Nephron progenitor cell (in vitro differentiated cells): Measurements from ENCODE around the gene MAPRE2.

Experiments used
- DNase-seq: peaks from one replicate; pipeline ENCODE4 v3.0.0; 2021
- H3K27ac Mint-ChIP-seq: 2 replicates; pipeline ENCODE4 v1.8.0; 2021; ENCODE audit warnings: mild to moderate bottlenecking, moderate library complexity, mixed read lengths
- H3K27me3 Mint-ChIP-seq: 2 replicates; pipeline ENCODE4 v1.8.0; 2021; ENCODE audit warnings: mild to moderate bottlenecking, low read depth, mixed read lengths; ENCODE audit not compliant: poor library complexity
- H3K36me3 Mint-ChIP-seq: 2 replicates; pipeline ENCODE4 v1.8.0; 2021; ENCODE audit warnings: low read depth, mixed read lengths
- H3K4me1 Mint-ChIP-seq: 2 replicates; pipeline ENCODE4 v1.8.0; 2021; ENCODE audit warnings: mixed read lengths
- H3K4me3 Mint-ChIP-seq: 2 replicates; pipeline ENCODE4 v1.8.0; 2021; ENCODE audit warnings: mild to moderate bottlenecking, moderate library complexity, mixed read lengths
- H3K9me3 Mint-ChIP-seq: 2 replicates; pipeline ENCODE4 v1.8.0; 2021; ENCODE audit warnings: mild to moderate bottlenecking, moderate library complexity, mixed read lengths
- CTCF ChIP-seq: fragments of 200-600 bp; sonication (generic); IDR thresholded peaks from 2 replicates; pipeline ENCODE4 v1.5.0; 2021; ENCODE audit warnings: antibody characterized with exemption

Gene MAPRE2

GRCh38 chr18:35134190-35134730 is 93.0 kb downstream of the MAPRE2 start:
- no peak for TF ChIP-seq CTCF
- DNase-seq: no peak
- peaks cover 69% of the 10 kb centered on the region for H3K36me3 Mint-ChIP-seq

GRCh38 chr18:35134791-35135531 is 93.7 kb downstream of the MAPRE2 start:
- peaks cover 66% of the 10 kb centered on the region for H3K36me3 Mint-ChIP-seq
- H3K4me1 Mint-ChIP-seq: peaks cover 43% of the 10 kb centered on the region
- no peaks in the 10 kb centered on the region for H3K9me3 Mint-ChIP-seq
- TF ChIP-seq CTCF: no peak
- H3K27me3 Mint-ChIP-seq: peaks cover 2% of the 10 kb centered on the region
- DNase-seq: no peak
- H3K27ac Mint-ChIP-seq: no peak overlapping the region
- H3K4me3 Mint-ChIP-seq: no peak overlapping the region

More at GRCh38 chr18:35134190-35134730, 93.0 kb downstream of the MAPRE2 start:
- H3K4me3 Mint-ChIP-seq: no peak overlapping the region
- peaks cover 2% of the 10 kb centered on the region for H3K27me3 Mint-ChIP-seq
- H3K4me1 Mint-ChIP-seq: peaks cover 43% of the 10 kb centered on the region
- no peak overlapping the region for H3K27ac Mint-ChIP-seq
- H3K9me3 Mint-ChIP-seq: no peaks in the 10 kb centered on the region

GRCh38 chr18:35136248-35136647 is 95.0 kb downstream of the MAPRE2 start:
- H3K36me3 Mint-ChIP-seq: peaks cover 68% of the 10 kb centered on the region
- DNase-seq: no peak
- no peaks in the 10 kb centered on the region for H3K9me3 Mint-ChIP-seq

GRCh38 chr18:35136885-35137284 is 95.7 kb downstream of the MAPRE2 start:
- H3K4me3 Mint-ChIP-seq: no peak overlapping the region
- peaks cover 64% of the 10 kb centered on the region for H3K36me3 Mint-ChIP-seq
- no peak overlapping the region for H3K27ac Mint-ChIP-seq
- H3K27me3 Mint-ChIP-seq: peaks cover 2% of the 10 kb centered on the region
- no peak for TF ChIP-seq CTCF
- DNase-seq: no peak
- peaks cover 35% of the 10 kb centered on the region for H3K4me1 Mint-ChIP-seq
- H3K9me3 Mint-ChIP-seq: no peaks in the 10 kb centered on the region

More at GRCh38 chr18:35136248-35136647, 95.0 kb downstream of the MAPRE2 start:
- H3K4me1 Mint-ChIP-seq: peaks cover 39% of the 10 kb centered on the region
- TF ChIP-seq CTCF: no peak
- no peak overlapping the region for H3K4me3 Mint-ChIP-seq
- H3K27me3 Mint-ChIP-seq: peaks cover 2% of the 10 kb centered on the region
- H3K27ac Mint-ChIP-seq: no peak overlapping the region

GRCh38 chr18:35137632-35138031 is 96.4 kb downstream of the MAPRE2 start:
- H3K27ac Mint-ChIP-seq: peak overlapping the region; percentile 93
- peaks cover 2% of the 10 kb centered on the region for H3K27me3 Mint-ChIP-seq
- DNase-seq: no peak
- TF ChIP-seq CTCF: no peak
- H3K9me3 Mint-ChIP-seq: no peaks in the 10 kb centered on the region
- peaks cover 35% of the 10 kb centered on the region for H3K4me1 Mint-ChIP-seq
- no peak overlapping the region for H3K4me3 Mint-ChIP-seq
- H3K36me3 Mint-ChIP-seq: peaks cover 62% of the 10 kb centered on the region

GRCh38 chr18:35138773-35139172 is 97.6 kb downstream of the MAPRE2 start:
- Mint-ChIP-seq H3K4me1 (peaks cover 36% of the 10 kb centered on the region), H3K9me3 (no peaks in the 10 kb centered on the region), H3K27ac (peak overlapping the region; percentile 78), H3K4me3 (no peak overlapping the region), H3K36me3 (peaks cover 54% of the 10 kb centered on the region), H3K27me3 (peaks cover 2% of the 10 kb centered on the region)
- no peak for TF ChIP-seq CTCF
- no peak for DNase-seq
